NCI-H510A (cell line): ENCODE data around the gene CPT1B.
A peak's percentile ranks its signal among the peaks of the same experiment; 100 is the strongest.

Experiments
- DNase-seq: peaks from one replicate; lab custom pipeline; 2025; lab: John Stamatoyannopoulos, UW

The CPT1B gene

GRCh38 chr22:50569896-50570535 lies 8.2 kb downstream of the CPT1B start:
- no peak for DNase-seq

- DNase-seq, result no peak
Measured at GRCh38 chr22:50569041-50569459, 9.2 kb downstream of the CPT1B start.

GRCh38 chr22:50568626-50569025 lies 9.6 kb downstream of the CPT1B start:
- DNase-seq, result no peak

GRCh38 chr22:50567721-50568252 lies 10.4 kb downstream of the CPT1B start:
- DNase-seq, result no peak

- no peak for DNase-seq
Measured at GRCh38 chr22:50564289-50564688, 13.9 kb downstream of the CPT1B start.

- DNase-seq, result no peak
Measured at GRCh38 chr22:50563413-50564160, 14.6 kb downstream of the CPT1B start.

- DNase-seq, result peak; percentile 88
Measured at GRCh38 chr22:50562523-50563412, 15.5 kb downstream of the CPT1B start, which contains the start of gene SYCE3. Gene SYCE3 (minus strand): TSS chr22:50562919. CDS start chr22:50556405, 6,514 bp downstream.

GRCh38 chr22:50561401-50562358 lies 16.5 kb downstream of the CPT1B start:
- DNase-seq, result no peak

GRCh38 chr22:50560034-50560433 lies 18.2 kb downstream of the CPT1B start:
- no peak for DNase-seq

- DNase-seq, result no peak
Measured at GRCh38 chr22:50556703-50557102, 21.5 kb downstream of the CPT1B start.

- DNase-seq, result no peak
Measured at GRCh38 chr22:50553310-50553709, 24.9 kb downstream of the CPT1B start.

- DNase-seq, result no peak
Measured at GRCh38 chr22:50551160-50551752, 27.0 kb downstream of the CPT1B start.

GRCh38 chr22:50550395-50550794 lies 27.8 kb downstream of the CPT1B start:
- DNase-seq, result no peak

- DNase-seq, result no peak
Measured at GRCh38 chr22:50548921-50549790, 29.1 kb downstream of the CPT1B start.

GRCh38 chr22:50548040-50548920 lies 29.9 kb downstream of the CPT1B start:
- no peak for DNase-seq

- no peak for DNase-seq
Measured at GRCh38 chr22:50547263-50547985, 30.8 kb downstream of the CPT1B start.

GRCh38 chr22:50546326-50547262 lies 31.6 kb downstream of the CPT1B start:
- no peak for DNase-seq
